GM21390 (cell line): ENCODE measurements around the gene VN1R5.
"Not testable (repeated sequence)": the region's sequence is repeated elsewhere in the genome, so short reads cannot be mapped to it uniquely, and the experiment has no call there.

Experiments used
- ATAC-seq: cut with Tn5 transposase; IDR thresholded peaks from one replicate; pipeline ENCODE4 v1.9.1; 2021; ENCODE audit not compliant: unreplicated experiment

VN1R5 gene

GRCh38 chr1:247270003-247270402 is 14.1 kb downstream of the VN1R5 start:
- no peak for ATAC-seq

GRCh38 chr1:247273013-247273412 is 17.1 kb downstream of the VN1R5 start:
- ATAC-seq, result no peak

- ATAC-seq, result no peak
These were observed 18.9 kb downstream of the VN1R5 start for GRCh38 chr1:247274605-247275256.

- ATAC-seq, result no peak
These were observed 21.3 kb downstream of the VN1R5 start for GRCh38 chr1:247277191-247277590.

- no peak for ATAC-seq
These were observed 25.2 kb downstream of the VN1R5 start for GRCh38 chr1:247281001-247281574.

- ATAC-seq, result no peak
These were observed 30.3 kb downstream of the VN1R5 start for GRCh38 chr1:247286134-247286670.

GRCh38 chr1:247287460-247287859 is 31.6 kb downstream of the VN1R5 start:
- ATAC-seq, result no peak

- no peak for ATAC-seq
These were observed 32.5 kb downstream of the VN1R5 start for GRCh38 chr1:247288341-247288740.

GRCh38 chr1:247289274-247289892 is 33.5 kb downstream of the VN1R5 start:
- not testable (repeated sequence) for ATAC-seq

GRCh38 chr1:247290576-247290975 is 34.7 kb downstream of the VN1R5 start:
- ATAC-seq, result no peak

GRCh38 chr1:247291161-247291560 is 35.3 kb downstream of the VN1R5 start:
- no peak for ATAC-seq

- no peak for ATAC-seq
These were observed 36.1 kb downstream of the VN1R5 start for GRCh38 chr1:247291833-247292561.

- ATAC-seq, result no peak
These were observed 37.2 kb downstream of the VN1R5 start for GRCh38 chr1:247293047-247293446.

- ATAC-seq, result no peak
These were observed 38.4 kb downstream of the VN1R5 start for GRCh38 chr1:247294282-247294681.

GRCh38 chr1:247295274-247295684 is 39.4 kb downstream of the VN1R5 start:
- ATAC-seq, result no peak

GRCh38 chr1:247295746-247296145 is 39.9 kb downstream of the VN1R5 start:
- no peak for ATAC-seq

- no peak for ATAC-seq
These were observed 40.8 kb downstream of the VN1R5 start for GRCh38 chr1:247296599-247297180.

GRCh38 chr1:247297263-247298123 is 41.6 kb downstream of the VN1R5 start:
- no peak for ATAC-seq

GRCh38 chr1:247298124-247298481 is 42.2 kb downstream of the VN1R5 start:
- ATAC-seq, result no peak

GRCh38 chr1:247298701-247299100 is 42.8 kb downstream of the VN1R5 start:
- ATAC-seq, result no peak
